HepG2 (cell line): Measurements from ENCODE around the gene SULT2B1. TPM values are rescaled to one million over a fixed set of nuclear protein-coding genes. Genes with fewer than 3 reads are reported as not detected.
A peak's percentile ranks its signal among the peaks of the same experiment; 100 is the strongest.

Experiments
- GABPA ChIP-seq, 2 experiments: IDR thresholded peaks; 2 replicates each; pipeline ENCODE4 v1.6.1; 2011 to 2016; ENCODE audit warnings: low read depth in 2 of 2, low read length in 1 of 2, missing biosample characterization in 1 of 2, missing genetic modification characterization in 1 of 2
- HNF4A ChIP-seq: sonication (generic); formaldehyde crosslinking; IDR thresholded peaks from 2 replicates; pipeline ENCODE4 v1.4.0; 2020; ENCODE audit warnings: missing genetic modification reagents
- KLF6 ChIP-seq: IDR thresholded peaks from 2 replicates; pipeline ENCODE4 v1.8.0; 2016; ENCODE audit warnings: missing biosample characterization, missing genetic modification reagents
- NFYB ChIP-seq: sonication (generic); formaldehyde crosslinking; IDR thresholded peaks from 2 replicates; pipeline ENCODE4 v1.4.0; 2020; ENCODE audit warnings: missing genetic modification reagents
- RXRA ChIP-seq: sonication (generic); formaldehyde crosslinking; IDR thresholded peaks from 2 replicates; pipeline ENCODE4 v1.5.1; 2020; ENCODE audit warnings: missing genetic modification reagents
- SNAPC2 ChIP-seq: sonication (generic); formaldehyde crosslinking; IDR thresholded peaks from 2 replicates; pipeline ENCODE4 v1.8.1; 2022; ENCODE audit warnings: mild to moderate bottlenecking, missing genetic modification reagents
- SRSF9 ChIP-seq: fragments of 200-400 bp; formaldehyde crosslinking; IDR thresholded peaks from 2 replicates; pipeline ENCODE4 v1.6.1; 2018; ENCODE audit warnings: borderline replicate concordance, mild to moderate bottlenecking, low read depth, low read length; ENCODE audit not compliant: insufficient read depth, poor library complexity, severe bottlenecking
- TBL1XR1 ChIP-seq: fragments of 150-350 bp; IDR thresholded peaks from 2 replicates; pipeline ENCODE4 v1.6.1; 2014; ENCODE audit warnings: borderline replicate concordance, low read length; ENCODE audit not compliant: partially characterized antibody
- ZEB1 ChIP-seq: IDR thresholded peaks from 2 replicates; pipeline ENCODE4 v1.6.1; 2012; ENCODE audit warnings: mild to moderate bottlenecking, low read depth, inconsistent platforms; ENCODE audit not compliant: insufficient replicate concordance
- ZFP82 ChIP-seq: sonication (generic); formaldehyde crosslinking; IDR thresholded peaks from 2 replicates; pipeline ENCODE4 v1.5.1; 2020; ENCODE audit warnings: mild to moderate bottlenecking, missing genetic modification reagents, borderline replicate concordance
- ZFY ChIP-seq: sonication (generic); formaldehyde crosslinking; IDR thresholded peaks from 2 replicates; pipeline ENCODE4 v1.4.0; 2020; ENCODE audit warnings: missing genetic modification reagents
- ZKSCAN1 ChIP-seq: fragments of 150-350 bp; IDR thresholded peaks from 2 replicates; pipeline ENCODE4 v1.6.1; 2014; ENCODE audit warnings: low read length
- ZNF101 ChIP-seq: sonication (generic); formaldehyde crosslinking; IDR thresholded peaks from 2 replicates; pipeline ENCODE4 v1.4.0; 2020; ENCODE audit warnings: mild to moderate bottlenecking, low read depth, missing genetic modification reagents, borderline replicate concordance
- ZNF331 ChIP-seq: sonication (generic); formaldehyde crosslinking; IDR thresholded peaks from 2 replicates; pipeline ENCODE4 v1.4.0; 2020; ENCODE audit warnings: missing genetic modification reagents
- ZNF383 ChIP-seq: sonication (generic); formaldehyde crosslinking; IDR thresholded peaks from 2 replicates; pipeline ENCODE4 v1.4.0; 2020; ENCODE audit warnings: missing genetic modification reagents, mild to moderate bottlenecking, borderline replicate concordance
- ZNF543 ChIP-seq: sonication (generic); formaldehyde crosslinking; IDR thresholded peaks from 2 replicates; pipeline ENCODE4 v1.4.0; 2020; ENCODE audit warnings: mild to moderate bottlenecking, missing genetic modification reagents
- ZNF687 ChIP-seq: sonication (generic); formaldehyde crosslinking; IDR thresholded peaks from 2 replicates; pipeline ENCODE4 v1.5.1; 2020; ENCODE audit warnings: mild to moderate bottlenecking, missing genetic modification reagents, moderate library complexity
- ZNF792 ChIP-seq: IDR thresholded peaks from 2 replicates; pipeline ENCODE4 v1.6.1; 2016
- polyA plus RNA-seq, 8 experiments: library from polyadenylated mRNA; depleted of rRNA in 3 of 8; stranded (reverse) in 7 of 8; unstranded in 1 of 8; fragments of >200 nt; fragmentation: Illumina TruSeq in 4 of 8; extraction: Trizol in 4 of 8; gene quantifications; 2 replicates each; pipeline versions ENCODE4 v1.2.1 to v1.2.3, GENCODE V29; 2011 to 2016; ENCODE audit warnings: low read depth in 4 of 8, missing spikeins in 1 of 8, mixed read lengths in 1 of 8; ENCODE audit not compliant: insufficient read depth in 1 of 8
- total RNA-seq, 5 experiments: library from RNA; depleted of rRNA; stranded (reverse); fragments of >200 nt; fragmentation: Illumina TruSeq; extraction: Trizol; gene quantifications; 2 replicates each; pipeline ENCODE4 v1.2.3, GENCODE V29; 2016; ENCODE audit warnings: low read depth in 1 of 5
- TF ChIP-seq, protein P1 (sequence below): IDR thresholded peaks from 2 replicates; pipeline ENCODE4 v1.6.1; 2018; ENCODE audit warnings: missing genetic modification reagents, mild to moderate bottlenecking, missing compliant biosample characterization
- TF ChIP-seq, protein P2 (sequence below): fragments of 450-650 bp; IDR thresholded peaks from 2 replicates; pipeline ENCODE4 v1.6.1; 2016
- TF ChIP-seq, protein P3 (sequence below): sonication (generic); formaldehyde crosslinking; conservative IDR thresholded peaks from 2 replicates; pipeline ENCODE4 v1.5.0; 2020; ENCODE audit warnings: missing genetic modification reagents

SULT2B1 gene
- total and polyA plus RNA-seq, 2 of the 13 experiments (the other 11 are each of a cell fraction or from before 2014, with no cell fraction given), result 0.13 TPM; not detected in 1

- TF ChIP-seq ZNF383 (CRISPR knock-in tag) (no peak), ZFP82 (CRISPR knock-in tag) (no peak), NFYB (CRISPR knock-in tag) (peak; percentile 7; the same call in 1 of the 2 replicates), ZNF101 (CRISPR knock-in tag) (no peak), KLF6 (CRISPR knock-in tag) (no peak), GABPA (IDR thresholded peaks at IDR 0.05; ENCODE audit: low read depth, low read length) (no peak), GABPA (CRISPR knock-in tag; IDR thresholded peaks at IDR 0.05; ENCODE audit: low read depth) (0 out of 2 replicates have a peak, but pooled peaks have one; percentile 11), ZNF331 (CRISPR knock-in tag) (no peak), SRSF9 (no peak), TBL1XR1 (peak; percentile 72), ZFY (CRISPR knock-in tag) (peak; percentile 19; the same call in 1 of the 2 replicates), SNAPC2 (no peak), ZEB1 (no peak), ZKSCAN1 (no peak), ZNF687 (CRISPR knock-in tag) (peak; percentile 20), ZNF543 (CRISPR knock-in tag) (no peak), ZNF792 (CRISPR knock-in tag) (no peak), RXRA (CRISPR knock-in tag) (no peak), HNF4A (no peak)
- TF ChIP-seq, protein P1, sequence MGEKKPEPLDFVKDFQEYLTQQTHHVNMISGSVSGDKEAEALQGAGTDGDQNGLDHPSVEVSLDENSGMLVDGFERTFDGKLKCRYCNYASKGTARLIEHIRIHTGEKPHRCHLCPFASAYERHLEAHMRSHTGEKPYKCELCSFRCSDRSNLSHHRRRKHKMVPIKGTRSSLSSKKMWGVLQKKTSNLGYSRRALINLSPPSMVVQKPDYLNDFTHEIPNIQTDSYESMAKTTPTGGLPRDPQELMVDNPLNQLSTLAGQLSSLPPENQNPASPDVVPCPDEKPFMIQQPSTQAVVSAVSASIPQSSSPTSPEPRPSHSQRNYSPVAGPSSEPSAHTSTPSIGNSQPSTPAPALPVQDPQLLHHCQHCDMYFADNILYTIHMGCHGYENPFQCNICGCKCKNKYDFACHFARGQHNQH (CRISPR knock-in tag), result no peak
- TF ChIP-seq, protein P2, sequence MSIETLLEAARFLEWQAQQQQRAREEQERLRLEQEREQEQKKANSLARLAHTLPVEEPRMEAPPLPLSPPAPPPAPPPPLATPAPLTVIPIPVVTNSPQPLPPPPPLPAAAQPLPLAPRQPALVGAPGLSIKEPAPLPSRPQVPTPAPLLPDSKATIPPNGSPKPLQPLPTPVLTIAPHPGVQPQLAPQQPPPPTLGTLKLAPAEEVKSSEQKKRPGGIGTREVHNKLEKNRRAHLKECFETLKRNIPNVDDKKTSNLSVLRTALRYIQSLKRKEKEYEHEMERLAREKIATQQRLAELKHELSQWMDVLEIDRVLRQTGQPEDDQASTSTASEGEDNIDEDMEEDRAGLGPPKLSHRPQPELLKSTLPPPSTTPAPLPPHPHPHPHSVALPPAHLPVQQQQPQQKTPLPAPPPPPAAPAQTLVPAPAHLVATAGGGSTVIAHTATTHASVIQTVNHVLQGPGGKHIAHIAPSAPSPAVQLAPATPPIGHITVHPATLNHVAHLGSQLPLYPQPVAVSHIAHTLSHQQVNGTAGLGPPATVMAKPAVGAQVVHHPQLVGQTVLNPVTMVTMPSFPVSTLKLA, result peak; percentile 45
- TF ChIP-seq, protein P3, sequence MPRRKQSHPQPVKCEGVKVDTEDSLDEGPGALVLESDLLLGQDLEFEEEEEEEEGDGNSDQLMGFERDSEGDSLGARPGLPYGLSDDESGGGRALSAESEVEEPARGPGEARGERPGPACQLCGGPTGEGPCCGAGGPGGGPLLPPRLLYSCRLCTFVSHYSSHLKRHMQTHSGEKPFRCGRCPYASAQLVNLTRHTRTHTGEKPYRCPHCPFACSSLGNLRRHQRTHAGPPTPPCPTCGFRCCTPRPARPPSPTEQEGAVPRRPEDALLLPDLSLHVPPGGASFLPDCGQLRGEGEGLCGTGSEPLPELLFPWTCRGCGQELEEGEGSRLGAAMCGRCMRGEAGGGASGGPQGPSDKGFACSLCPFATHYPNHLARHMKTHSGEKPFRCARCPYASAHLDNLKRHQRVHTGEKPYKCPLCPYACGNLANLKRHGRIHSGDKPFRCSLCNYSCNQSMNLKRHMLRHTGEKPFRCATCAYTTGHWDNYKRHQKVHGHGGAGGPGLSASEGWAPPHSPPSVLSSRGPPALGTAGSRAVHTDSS (CRISPR knock-in tag), result 0 out of 2 replicates have a peak, but pooled peaks have one; percentile 78
Observed at GRCh38 chr19:48510421-48511268, 41.3 kb upstream of the SULT2B1 start (continued).
